ENCODE results near the gene UBQLN4.
A peak's percentile ranks its signal among the peaks of the same experiment; 100 is the strongest.

Gene UBQLN4

GRCh38 chr1:156004843-156005584 is 48.6 kb downstream of the UBQLN4 start:
- H3K4me3 ChIP-seq (ENCODE audit: low read depth in 1 of 2, low read length in 2 of 2), result no peak overlapping the region
- H3K9me3 ChIP-seq (ENCODE audit: insufficient read depth, low read length, severe bottlenecking), result no peaks in the 10 kb centered on the region
- no peak overlapping the region for H3K27ac ChIP-seq (ENCODE audit: low read length)
- H3K36me3 ChIP-seq (ENCODE audit: insufficient read depth, low read length), result peaks cover 20% of the 10 kb centered on the region
- no peak overlapping the region for H3K4me2 ChIP-seq (ENCODE audit: insufficient read depth, low read length)
- H3K4me1 ChIP-seq (ENCODE audit: insufficient read depth, low read length), result peaks cover 8% of the 10 kb centered on the region
- H3K27me3 ChIP-seq (ENCODE audit: insufficient read depth, low read length, poor library complexity), result no peaks in the 10 kb centered on the region
- DNase-seq, result peak; percentile 42
- H4K20me1 ChIP-seq (ENCODE audit: insufficient read depth, low read length), result no peaks in the 10 kb centered on the region
- no peak for TF ChIP-seq CTCF (IDR thresholded peaks at IDR 0.05; ENCODE audit: borderline replicate concordance, extremely low read depth, low read length, poor library complexity, severe bottlenecking)
- no peak overlapping the region for H2AFZ ChIP-seq (ENCODE audit: low read depth, low read length)
- ATAC-seq (ENCODE audit: insufficient read depth, low read depth), result peak; percentile 81
- H3K79me2 ChIP-seq (ENCODE audit: insufficient read depth, low read length), result no peaks in the 10 kb centered on the region
- no peak overlapping the region for H3K9ac ChIP-seq (ENCODE audit: low read depth, low read length)

- Histone ChIP-seq H3K27ac (ENCODE audit: low read length) (no peak overlapping the region), H3K79me2 (ENCODE audit: insufficient read depth, low read length) (no peaks in the 10 kb centered on the region), H2AFZ (ENCODE audit: low read depth, low read length) (no peak overlapping the region), H3K4me2 (ENCODE audit: insufficient read depth, low read length) (no peak overlapping the region), H3K4me3 (ENCODE audit: low read depth in 1 of 2, low read length in 2 of 2) (no peak overlapping the region), H3K27me3 (ENCODE audit: insufficient read depth, low read length, poor library complexity) (no peaks in the 10 kb centered on the region), H4K20me1 (ENCODE audit: insufficient read depth, low read length) (no peaks in the 10 kb centered on the region), H3K36me3 (ENCODE audit: insufficient read depth, low read length) (peaks cover 12% of the 10 kb centered on the region), H3K9me3 (ENCODE audit: insufficient read depth, low read length, severe bottlenecking) (no peaks in the 10 kb centered on the region), H3K9ac (ENCODE audit: low read depth, low read length) (no peak overlapping the region), H3K4me1 (ENCODE audit: insufficient read depth, low read length) (peaks cover 8% of the 10 kb centered on the region)
- DNase-seq, result no peak
- TF ChIP-seq CTCF (IDR thresholded peaks at IDR 0.05; ENCODE audit: borderline replicate concordance, extremely low read depth, low read length, poor library complexity, severe bottlenecking), result no peak
- no peak for TF ChIP-seq EZH2 (IDR thresholded peaks at IDR 0.05; ENCODE audit: borderline replicate concordance, low read depth, low read length, severe bottlenecking)
- ATAC-seq (ENCODE audit: insufficient read depth, low read depth), result no peak
Observed at GRCh38 chr1:156003923-156004188, 49.7 kb downstream of the UBQLN4 start.

- Histone ChIP-seq H3K4me1 (ENCODE audit: insufficient read depth, low read length) (peaks cover 8% of the 10 kb centered on the region), H3K36me3 (ENCODE audit: insufficient read depth, low read length) (peaks cover 6% of the 10 kb centered on the region; the same call in 1 of the 2 replicates), H3K27me3 (ENCODE audit: insufficient read depth, low read length, poor library complexity) (no peaks in the 10 kb centered on the region), H3K4me3 (ENCODE audit: low read depth in 1 of 2, low read length in 2 of 2) (no peak overlapping the region), H3K79me2 (ENCODE audit: insufficient read depth, low read length) (no peaks in the 10 kb centered on the region), H3K9ac (ENCODE audit: low read depth, low read length) (no peak overlapping the region), H3K27ac (ENCODE audit: low read length) (no peak overlapping the region), H3K4me2 (ENCODE audit: insufficient read depth, low read length) (no peak overlapping the region), H2AFZ (ENCODE audit: low read depth, low read length) (no peak overlapping the region), H3K9me3 (ENCODE audit: insufficient read depth, low read length, severe bottlenecking) (no peaks in the 10 kb centered on the region), H4K20me1 (ENCODE audit: insufficient read depth, low read length) (no peaks in the 10 kb centered on the region)
- ATAC-seq (ENCODE audit: insufficient read depth, low read depth) (no peak), DNase-seq (no peak)
- no peak for TF ChIP-seq EZH2 (IDR thresholded peaks at IDR 0.05; ENCODE audit: borderline replicate concordance, low read depth, low read length, severe bottlenecking)
Observed at GRCh38 chr1:156002188-156002911, 51.2 kb downstream of the UBQLN4 start.

- Histone ChIP-seq H3K4me2 (ENCODE audit: insufficient read depth, low read length) (no peak overlapping the region), H3K79me2 (ENCODE audit: insufficient read depth, low read length) (no peaks in the 10 kb centered on the region), H3K9ac (ENCODE audit: low read depth, low read length) (no peak overlapping the region), H3K27ac (ENCODE audit: low read length) (no peak overlapping the region), H3K9me3 (ENCODE audit: insufficient read depth, low read length, severe bottlenecking) (no peaks in the 10 kb centered on the region), H4K20me1 (ENCODE audit: insufficient read depth, low read length) (no peaks in the 10 kb centered on the region), H3K4me3 (ENCODE audit: low read depth in 1 of 2, low read length in 2 of 2) (no peak overlapping the region), H2AFZ (ENCODE audit: low read depth, low read length) (no peak overlapping the region), H3K27me3 (ENCODE audit: insufficient read depth, low read length, poor library complexity) (no peaks in the 10 kb centered on the region), H3K36me3 (ENCODE audit: insufficient read depth, low read length) (peaks cover 1% of the 10 kb centered on the region; the same call in 1 of the 2 replicates), H3K4me1 (ENCODE audit: insufficient read depth, low read length) (peaks cover 8% of the 10 kb centered on the region)
- DNase-seq (no peak), ATAC-seq (ENCODE audit: insufficient read depth, low read depth) (no peak)
- TF ChIP-seq CTCF (IDR thresholded peaks at IDR 0.05; ENCODE audit: borderline replicate concordance, extremely low read depth, low read length, poor library complexity, severe bottlenecking), result no peak
- TF ChIP-seq EZH2 (IDR thresholded peaks at IDR 0.05; ENCODE audit: borderline replicate concordance, low read depth, low read length, severe bottlenecking), result no peak
Observed at GRCh38 chr1:156001662-156002171, 51.9 kb downstream of the UBQLN4 start.

All from DND-41 (cell line).